ENCODE results near the gene RRH. TPM values are rescaled to one million over a fixed set of nuclear protein-coding genes. Genes with fewer than 3 reads are reported as not detected.
"Not testable (repeated sequence)": the region's sequence is repeated elsewhere in the genome, so short reads cannot be mapped to it uniquely, and the experiment has no call there.

The RRH gene
- polyA plus RNA-seq, 3 donors = 0.43 to 0.65 (median 0.52) TPM

- no peak for DNase-seq (ENCODE audit: low read depth in 3 of 3, low spot score in 2 of 3)
Observed at GRCh38 chr4:109836985-109837384, 9.2 kb downstream of the RRH start.

- DNase-seq (ENCODE audit: low read depth in 3 of 3, low spot score in 2 of 3) = no peak
Observed at GRCh38 chr4:109846395-109847098, 18.8 kb downstream of the RRH start.

GRCh38 chr4:109847896-109848442 lies 20.2 kb downstream of the RRH start, which contains the start of gene LRIT3:
TSS of gene LRIT3 (plus strand) at chr4:109848107. CDS start at chr4:109848202, 95 bp downstream.
- no peak for DNase-seq (ENCODE audit: low read depth in 3 of 3, low spot score in 2 of 3)

- no peak for DNase-seq (ENCODE audit: low read depth in 3 of 3, low spot score in 2 of 3)
Observed at GRCh38 chr4:109848501-109848900, 20.7 kb downstream of the RRH start.

GRCh38 chr4:109850601-109851000 lies 22.8 kb downstream of the RRH start:
- no peak for DNase-seq (ENCODE audit: low read depth in 3 of 3, low spot score in 2 of 3)

- DNase-seq (ENCODE audit: low read depth in 3 of 3, low spot score in 2 of 3) = not testable (repeated sequence)
Observed at GRCh38 chr4:109859426-109860300, 31.9 kb downstream of the RRH start.

- DNase-seq (ENCODE audit: low read depth in 3 of 3, low spot score in 2 of 3) = no peak
Observed at GRCh38 chr4:109861271-109861670, 33.5 kb downstream of the RRH start.

GRCh38 chr4:109861916-109862511 lies 34.2 kb downstream of the RRH start:
- peak in 1 of 3 donors; percentile 1 for DNase-seq (ENCODE audit: low read depth in 3 of 3, low spot score in 2 of 3)

GRCh38 chr4:109864134-109864533 lies 36.4 kb downstream of the RRH start:
- no peak for DNase-seq (ENCODE audit: low read depth in 3 of 3, low spot score in 2 of 3)

- DNase-seq (ENCODE audit: low read depth in 3 of 3, low spot score in 2 of 3) = no peak
Observed at GRCh38 chr4:109870061-109870460, 42.3 kb downstream of the RRH start.

GRCh38 chr4:109872065-109872464 lies 44.3 kb downstream of the RRH start:
- DNase-seq (ENCODE audit: low read depth in 3 of 3, low spot score in 2 of 3) = no peak

GRCh38 chr4:109872950-109873656 lies 45.3 kb downstream of the RRH start:
- no peak for DNase-seq (ENCODE audit: low read depth in 3 of 3, low spot score in 2 of 3)

- no peak for DNase-seq (ENCODE audit: low read depth in 3 of 3, low spot score in 2 of 3)
Observed at GRCh38 chr4:109873791-109874514, 46.2 kb downstream of the RRH start.

GRCh38 chr4:109875106-109875505 lies 47.3 kb downstream of the RRH start:
- DNase-seq (ENCODE audit: low read depth in 3 of 3, low spot score in 2 of 3) = no peak

- not testable (repeated sequence) for DNase-seq (ENCODE audit: low read depth in 3 of 3, low spot score in 2 of 3)
Observed at GRCh38 chr4:109875553-109875952, 47.8 kb downstream of the RRH start.

GRCh38 chr4:109876634-109877265 lies 49.0 kb downstream of the RRH start:
- DNase-seq (ENCODE audit: low read depth in 3 of 3, low spot score in 2 of 3) = no peak

- DNase-seq (ENCODE audit: low read depth in 3 of 3, low spot score in 2 of 3) = no peak
Observed at GRCh38 chr4:109877400-109877799, 49.6 kb downstream of the RRH start.

- no peak for DNase-seq (ENCODE audit: low read depth in 3 of 3, low spot score in 2 of 3)
Observed at GRCh38 chr4:109878355-109878754, 50.6 kb downstream of the RRH start.

GRCh38 chr4:109879081-109879480 lies 51.3 kb downstream of the RRH start:
- no peak for DNase-seq (ENCODE audit: low read depth in 3 of 3, low spot score in 2 of 3)

Data from right renal cortex interstitium (tissue), 3 donors.